Gastroesophageal sphincter (tissue), 4 donors: ENCODE measurements around the gene ITM2B. TPM values are rescaled to one million over a fixed set of nuclear protein-coding genes. Genes with fewer than 3 reads are reported as not detected.

Experiments
- ATAC-seq: fragments of 150-250 bp; one replicate; pipeline ENCODE4 v1.9.1; 2016; ENCODE audit warnings: mild to moderate bottlenecking, moderate library complexity
- H3K27ac ChIP-seq, 4 donors: fragments of 200-600 bp; sonication (generic) in 3 of 4; 1 replicate in 3 of 4; 2 replicates in 1 of 4; pipeline ENCODE4 v1.5.1; 2016 to 2019
- H3K27me3 ChIP-seq: fragments of 200-600 bp; sonication (generic); one replicate; pipeline ENCODE4 v1.5.1; 2019
- H3K36me3 ChIP-seq, 2 donors: fragments of 200-600 bp; sonication (generic); one replicate each; pipeline ENCODE4 v1.5.1; 2019; ENCODE audit warnings: control low read depth in 1 of 2
- H3K4me1 ChIP-seq, 3 donors: fragments of 200-600 bp; sonication (generic); 1 replicate in 2 of 3; 2 replicates in 1 of 3; pipeline ENCODE4 v1.5.1; 2016 to 2019; ENCODE audit warnings: control low read depth in 2 of 3
- H3K4me3 ChIP-seq, 2 donors: fragments of 200-600 bp; sonication (generic); one replicate each; pipeline ENCODE4 v1.5.1; 2019; ENCODE audit warnings: mild to moderate bottlenecking in 1 of 2, moderate library complexity in 1 of 2
- H3K9me3 ChIP-seq, 3 donors: fragments of 200-600 bp; sonication (generic); one replicate each; pipeline ENCODE4 v1.5.1; 2017 to 2019; ENCODE audit warnings: control low read depth in 2 of 3
- CTCF ChIP-seq, 4 experiments: fragments of 200-600 bp in 2 of 4; fragments of 450-650 bp in 2 of 4; sonication (generic) in 1 of 4; IDR thresholded peaks; one replicate each; pipeline ENCODE4 v1.5.1; 2017 to 2019; ENCODE audit warnings: antibody characterized with exemption in 4 of 4, mild to moderate bottlenecking in 2 of 4, moderate library complexity in 2 of 4
- EP300 ChIP-seq: sonication (generic); formaldehyde crosslinking; IDR thresholded peaks from one replicate; pipeline ENCODE4 v1.6.1; 2017; ENCODE audit warnings: antibody characterized with exemption, mild to moderate bottlenecking
- POLR2A ChIP-seq, 2 donors: fragments of 450-650 bp; IDR thresholded peaks; one replicate each; pipeline ENCODE4 v1.6.1; 2017; ENCODE audit warnings: antibody characterized with exemption in 2 of 2, mild to moderate bottlenecking in 2 of 2, moderate library complexity in 1 of 2
- POLR2AphosphoS5 ChIP-seq: sonication (generic); formaldehyde crosslinking; IDR thresholded peaks from one replicate; pipeline ENCODE4 v1.6.1; 2017; ENCODE audit warnings: antibody characterized with exemption
- WGBS, 2 donors: methylation state at CpG; one replicate each; pipeline ENCODE4 v1.1.5; 2018; ENCODE audit warnings: low coverage in 1 of 2; 5-methylcytosine and 5-hydroxymethylcytosine counted together
- total RNA-seq, 4 donors: library from RNA; depleted of rRNA; stranded (reverse); fragments of >200 nt; gene quantifications; one replicate each; pipeline ENCODE4 v1.1.0, GENCODE V29; 2016

The ITM2B gene
- total RNA-seq, 4 donors from 2014 or later = 263 to 380 (median 300) TPM

GRCh38 chr13:48188601-48189000 is 44.4 kb upstream of the ITM2B start:
- no peak for TF ChIP-seq POLR2AphosphoS5
- no peak for TF ChIP-seq CTCF (IDR thresholded peaks at IDR 0.05)
- TF ChIP-seq EP300 = no peak
- H3K36me3 ChIP-seq = no peaks in the 10 kb centered on the region
- H3K27me3 ChIP-seq = no peaks in the 10 kb centered on the region
- H3K27ac ChIP-seq = no peak overlapping the region
- H3K4me3 ChIP-seq = no peak overlapping the region
- 43 to 61% methylated on average over 2 of the region's 2 CpGs for WGBS, 2 donors
- no peaks in the 10 kb centered on the region for H3K9me3 ChIP-seq
- no peaks in the 10 kb centered on the region for H3K4me1 ChIP-seq
- ATAC-seq = no peak

GRCh38 chr13:48189171-48189570 is 43.8 kb upstream of the ITM2B start:
- H3K9me3 ChIP-seq = no peaks in the 10 kb centered on the region
- H3K4me1 ChIP-seq = no peaks in the 10 kb centered on the region
- no peak overlapping the region for H3K27ac ChIP-seq
- no peak for TF ChIP-seq EP300
- TF ChIP-seq POLR2A (IDR thresholded peaks at IDR 0.05) = no peak
- TF ChIP-seq CTCF (IDR thresholded peaks at IDR 0.05) = no peak
- TF ChIP-seq POLR2AphosphoS5 = no peak
- no peaks in the 10 kb centered on the region for H3K27me3 ChIP-seq
- no peak for ATAC-seq
- H3K4me3 ChIP-seq = no peak overlapping the region
- 50 to 77% methylated on average over 1 of the region's 1 CpG for WGBS, 2 donors
- H3K36me3 ChIP-seq = no peaks in the 10 kb centered on the region

DNA sequence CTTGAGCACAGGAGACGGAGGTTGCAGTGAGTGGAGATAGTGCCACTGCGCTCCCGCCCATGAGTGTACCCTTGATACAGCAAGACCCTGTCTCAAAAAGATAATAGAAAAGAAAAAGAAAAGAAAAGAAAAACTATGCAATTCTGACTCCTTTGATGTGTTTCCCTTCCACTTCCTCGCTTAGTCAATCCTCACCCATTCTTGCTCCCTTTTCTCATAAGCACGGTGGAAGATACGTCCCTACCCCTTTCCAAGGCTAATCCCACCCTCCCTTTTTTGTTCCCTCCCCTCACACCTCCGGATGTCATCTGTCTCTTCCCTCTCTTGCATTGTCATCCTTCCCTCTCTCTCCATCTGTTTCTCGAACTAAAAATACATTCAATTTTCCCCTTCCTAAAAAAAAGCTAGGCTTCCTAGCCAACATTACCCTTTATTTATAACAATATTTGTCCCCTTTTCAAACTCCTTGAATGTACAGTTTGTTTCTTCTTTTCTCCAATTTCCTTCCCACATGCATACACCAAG is 40.5 kb upstream of the ITM2B start:
- WGBS, 2 donors = 55 to 59% methylated on average over 8 of the region's 8 CpGs
- H3K4me1 ChIP-seq = no peaks in the 10 kb centered on the region

DNA sequence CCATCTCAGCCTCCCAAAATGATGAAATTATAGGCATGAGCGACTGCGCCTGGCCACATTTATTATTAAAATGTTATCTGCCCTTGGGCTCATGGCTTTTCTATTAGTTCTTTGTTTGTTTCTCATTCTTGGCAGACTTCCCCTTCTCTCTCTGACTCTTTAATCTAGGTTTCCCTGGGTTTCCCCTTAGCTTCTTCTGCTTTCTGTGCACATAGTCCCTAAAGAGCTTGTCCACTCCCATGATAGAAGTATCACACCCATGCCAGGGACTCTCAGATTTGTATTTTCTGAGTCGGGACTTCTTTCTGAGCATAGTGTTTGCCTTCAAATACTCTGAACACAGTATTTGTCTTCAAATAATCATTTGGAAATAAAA is 38.6 kb upstream of the ITM2B start:
- Histone ChIP-seq H3K4me1 (no peaks in the 10 kb centered on the region), H3K4me3 (no peak overlapping the region), H3K9me3 (no peaks in the 10 kb centered on the region), H3K27ac (no peak overlapping the region), H3K27me3 (no peaks in the 10 kb centered on the region), H3K36me3 (no peaks in the 10 kb centered on the region)
- TF ChIP-seq POLR2AphosphoS5 (no peak), EP300 (no peak)
- 48 to 65% methylated on average over 2 to 3 of the region's 3 CpGs for WGBS, 2 donors
- ATAC-seq = no peak

More for the DNA sequence above, 40.5 kb upstream of the ITM2B start:
- no peaks in the 10 kb centered on the region for H3K27me3 ChIP-seq
- H3K36me3 ChIP-seq = no peaks in the 10 kb centered on the region
- ATAC-seq = no peak
- TF ChIP-seq CTCF (IDR thresholded peaks at IDR 0.05) (no peak), POLR2AphosphoS5 (no peak), EP300 (no peak), POLR2A (IDR thresholded peaks at IDR 0.05) (no peak)
- H3K4me3 ChIP-seq = no peak overlapping the region
- H3K27ac ChIP-seq = no peak overlapping the region
- no peaks in the 10 kb centered on the region for H3K9me3 ChIP-seq

- H3K36me3 ChIP-seq = no peaks in the 10 kb centered on the region
- WGBS, 2 donors = 67 to 84% methylated on average over 1 to 4 of the region's 4 CpGs
- H3K9me3 ChIP-seq = no peaks in the 10 kb centered on the region
- H3K4me1 ChIP-seq = no peaks in the 10 kb centered on the region
- H3K27me3 ChIP-seq = no peaks in the 10 kb centered on the region
- H3K4me3 ChIP-seq = no peak overlapping the region
- no peak overlapping the region for H3K27ac ChIP-seq
- TF ChIP-seq CTCF (IDR thresholded peaks at IDR 0.05) = no peak
- no peak for TF ChIP-seq POLR2AphosphoS5
- TF ChIP-seq EP300 = no peak
- no peak for TF ChIP-seq POLR2A (IDR thresholded peaks at IDR 0.05)
- no peak for ATAC-seq
Observed at GRCh38 chr13:48199404-48199946, 33.5 kb upstream of the ITM2B start.
